Upper lobe of left lung (tissue), 6 donors: ENCODE results near the gene DTNB. TPM values are rescaled to one million over a fixed set of nuclear protein-coding genes. Genes with fewer than 3 reads are reported as not detected.
"Not testable (repeated sequence)": the region's sequence is repeated elsewhere in the genome, so short reads cannot be mapped to it uniquely, and the experiment has no call there.

ENCODE experiments used
- ATAC-seq, 2 donors: fragments of 200-7000 bp; cut with Tn5 transposase; one replicate each; pipeline ENCODE4 v1.9.1; 2022; ENCODE audit warnings: mild to moderate bottlenecking in 2 of 2, moderate library complexity in 2 of 2; ENCODE audit not compliant: low FRiP score in 2 of 2
- DNase-seq, 2 donors: peaks; one replicate each; pipeline ENCODE4 v3.0.0-alpha.2; 2019 to 2020
- H3K27ac ChIP-seq, 4 donors: fragments of 200-600 bp; sonication (generic); one replicate each; pipeline ENCODE4 v1.5.1; 2016 to 2019
- H3K27me3 ChIP-seq, 4 donors: fragments of 200-600 bp; sonication (generic); one replicate each; pipeline ENCODE4 v1.5.1; 2017 to 2019
- H3K36me3 ChIP-seq, 4 donors: fragments of 200-600 bp; sonication (generic); one replicate each; pipeline ENCODE4 v1.5.1; 2016 to 2019
- H3K4me1 ChIP-seq, 4 donors: fragments of 200-600 bp; sonication (generic); one replicate each; pipeline ENCODE4 v1.5.1; 2018 to 2019
- H3K4me3 ChIP-seq, 4 donors: fragments of 200-600 bp; sonication (generic); one replicate each; pipeline ENCODE4 v1.5.1; 2017 to 2019; ENCODE audit warnings: mild to moderate bottlenecking in 2 of 4, moderate library complexity in 1 of 4
- H3K9me3 ChIP-seq, 4 donors: fragments of 200-600 bp; sonication (generic); one replicate each; pipeline ENCODE4 v1.5.1; 2018 to 2019
- EP300 ChIP-seq, 4 donors: sonication (generic); formaldehyde crosslinking; IDR thresholded peaks; one replicate each; pipeline ENCODE4 v1.5.1; 2017; ENCODE audit warnings: antibody characterized with exemption in 4 of 4, control low read depth in 2 of 4
- POLR2A ChIP-seq, 4 donors: fragments of 450-650 bp; IDR thresholded peaks; one replicate each; pipeline ENCODE4 v1.5.1; 2016 to 2017; ENCODE audit warnings: antibody characterized with exemption in 4 of 4, mild to moderate bottlenecking in 2 of 4
- POLR2AphosphoS5 ChIP-seq, 2 donors: sonication (generic); formaldehyde crosslinking; IDR thresholded peaks; one replicate each; pipeline ENCODE4 v1.5.1; 2017; ENCODE audit warnings: antibody characterized with exemption in 2 of 2
- WGBS, 2 donors: methylation state at CpG; one replicate each; pipeline ENCODE4 v1.1.5; 2017 to 2018; 5-methylcytosine and 5-hydroxymethylcytosine counted together
- total RNA-seq, 6 donors: library from RNA; depleted of rRNA in 4 of 6; stranded (reverse); fragments of >200 nt in 4 of 6; gene quantifications; one replicate each; pipeline versions ENCODE4 v1.1.0 to v1.2.1, GENCODE V29; 2016 to 2021
- TF ChIP-seq, protein P1 (sequence below), 6 experiments: fragments of 450-650 bp in 4 of 6; fragments of 200-600 bp in 2 of 6; sonication (generic) in 2 of 6; IDR thresholded peaks; one replicate each; pipeline ENCODE4 v1.5.1; 2016 to 2019; ENCODE audit warnings: antibody characterized with exemption in 6 of 6
- donor health status: DM: no; HTN: no; CAD: no; lungs with moderate emphysema.
- donor health status: DM: no; HTN: yes; CAD: no; lungs with severe emphysema.

DTNB gene
- total RNA-seq, 6 donors from 2014 or later: 19.3 to 59.7 (median 25.6) TPM

DNA sequence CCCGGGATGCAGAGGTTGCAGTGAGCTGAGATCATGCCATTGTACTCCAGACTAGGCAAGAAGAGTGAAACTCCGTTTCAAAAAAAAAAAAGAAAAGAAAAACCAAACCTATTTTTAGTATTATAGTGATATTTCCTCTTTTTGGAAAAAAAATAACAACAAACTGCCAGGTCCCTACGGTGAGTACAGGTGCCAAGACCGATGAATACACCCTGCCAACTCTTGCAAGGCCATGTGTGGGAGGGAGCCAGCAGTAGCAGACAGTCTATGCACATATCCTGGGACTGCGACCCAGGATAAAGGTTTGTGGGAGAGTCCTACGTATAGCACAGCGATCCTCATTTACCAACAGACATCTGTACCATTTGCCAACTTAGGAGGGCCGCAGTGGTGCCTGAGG, 262.1 kb downstream of the DTNB start:
- Histone ChIP-seq H3K4me1 (no peaks in the 10 kb centered on the region), H3K4me3 (no peak overlapping the region), H3K27ac (no peak overlapping the region), H3K9me3 (no peaks in the 10 kb centered on the region), H3K36me3 (no peaks in the 10 kb centered on the region), H3K27me3 (no peaks in the 10 kb centered on the region)
- TF ChIP-seq, protein P1, sequence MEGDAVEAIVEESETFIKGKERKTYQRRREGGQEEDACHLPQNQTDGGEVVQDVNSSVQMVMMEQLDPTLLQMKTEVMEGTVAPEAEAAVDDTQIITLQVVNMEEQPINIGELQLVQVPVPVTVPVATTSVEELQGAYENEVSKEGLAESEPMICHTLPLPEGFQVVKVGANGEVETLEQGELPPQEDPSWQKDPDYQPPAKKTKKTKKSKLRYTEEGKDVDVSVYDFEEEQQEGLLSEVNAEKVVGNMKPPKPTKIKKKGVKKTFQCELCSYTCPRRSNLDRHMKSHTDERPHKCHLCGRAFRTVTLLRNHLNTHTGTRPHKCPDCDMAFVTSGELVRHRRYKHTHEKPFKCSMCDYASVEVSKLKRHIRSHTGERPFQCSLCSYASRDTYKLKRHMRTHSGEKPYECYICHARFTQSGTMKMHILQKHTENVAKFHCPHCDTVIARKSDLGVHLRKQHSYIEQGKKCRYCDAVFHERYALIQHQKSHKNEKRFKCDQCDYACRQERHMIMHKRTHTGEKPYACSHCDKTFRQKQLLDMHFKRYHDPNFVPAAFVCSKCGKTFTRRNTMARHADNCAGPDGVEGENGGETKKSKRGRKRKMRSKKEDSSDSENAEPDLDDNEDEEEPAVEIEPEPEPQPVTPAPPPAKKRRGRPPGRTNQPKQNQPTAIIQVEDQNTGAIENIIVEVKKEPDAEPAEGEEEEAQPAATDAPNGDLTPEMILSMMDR (IDR thresholded peaks at IDR 0.05): no peak
- TF ChIP-seq POLR2AphosphoS5 (IDR thresholded peaks at IDR 0.05) (no peak), POLR2A (IDR thresholded peaks at IDR 0.05) (no peak), EP300 (IDR thresholded peaks at IDR 0.05) (no peak)
- 78 to 84% methylated on average over 8 of the region's 8 CpGs for WGBS, 2 donors
- no peak for DNase-seq
- no peak for ATAC-seq

DNA sequence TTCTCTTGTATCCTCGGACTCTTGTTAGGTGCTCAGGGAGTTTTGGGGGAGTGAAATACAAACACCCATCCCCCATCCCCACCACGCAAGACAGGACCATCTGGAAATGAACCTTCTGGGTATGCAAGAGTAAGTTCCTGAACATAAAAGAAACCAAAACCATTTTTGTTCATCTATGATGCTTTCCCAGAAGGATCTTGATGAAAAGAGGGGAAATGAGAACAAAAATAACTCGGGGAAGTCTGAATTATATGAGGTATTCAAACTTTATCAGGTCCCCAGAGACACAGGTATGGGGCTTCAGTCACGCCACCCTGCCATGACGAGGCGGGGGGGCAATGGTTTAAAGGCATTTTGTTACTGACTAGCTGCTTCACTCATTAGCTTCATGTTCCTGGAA, 263.0 kb downstream of the DTNB start:
- H3K36me3 ChIP-seq: no peaks in the 10 kb centered on the region
- no peaks in the 10 kb centered on the region for H3K9me3 ChIP-seq
- H3K4me1 ChIP-seq: no peaks in the 10 kb centered on the region
- H3K4me3 ChIP-seq: no peak overlapping the region
- ATAC-seq (no peak), DNase-seq (no peak)
- TF ChIP-seq POLR2AphosphoS5 (IDR thresholded peaks at IDR 0.05) (no peak), POLR2A (IDR thresholded peaks at IDR 0.05) (no peak), EP300 (IDR thresholded peaks at IDR 0.05) (no peak)
- TF ChIP-seq, protein P1 (IDR thresholded peaks at IDR 0.05): no peak
- no peaks in the 10 kb centered on the region for H3K27me3 ChIP-seq
- 81 to 82% methylated on average over 6 of the region's 6 CpGs for WGBS, 2 donors
- no peak overlapping the region for H3K27ac ChIP-seq

- H3K27ac ChIP-seq: no peak overlapping the region
- WGBS, 2 donors: 64 to 75% methylated on average over 3 of the region's 3 CpGs
- no peak for TF ChIP-seq EP300 (IDR thresholded peaks at IDR 0.05)
- TF ChIP-seq, protein P1 (IDR thresholded peaks at IDR 0.05): no peak
- no peak for TF ChIP-seq POLR2A (IDR thresholded peaks at IDR 0.05)
- no peak for TF ChIP-seq POLR2AphosphoS5 (IDR thresholded peaks at IDR 0.05)
- ATAC-seq: no peak
- DNase-seq: no peak
- no peak overlapping the region for H3K4me3 ChIP-seq
- H3K36me3 ChIP-seq: no peaks in the 10 kb centered on the region
- H3K4me1 ChIP-seq: no peaks in the 10 kb centered on the region
- no peaks in the 10 kb centered on the region for H3K9me3 ChIP-seq
- H3K27me3 ChIP-seq: no peaks in the 10 kb centered on the region
Measured at GRCh38 chr2:25409468-25409867, 263.9 kb downstream of the DTNB start.

DNA sequence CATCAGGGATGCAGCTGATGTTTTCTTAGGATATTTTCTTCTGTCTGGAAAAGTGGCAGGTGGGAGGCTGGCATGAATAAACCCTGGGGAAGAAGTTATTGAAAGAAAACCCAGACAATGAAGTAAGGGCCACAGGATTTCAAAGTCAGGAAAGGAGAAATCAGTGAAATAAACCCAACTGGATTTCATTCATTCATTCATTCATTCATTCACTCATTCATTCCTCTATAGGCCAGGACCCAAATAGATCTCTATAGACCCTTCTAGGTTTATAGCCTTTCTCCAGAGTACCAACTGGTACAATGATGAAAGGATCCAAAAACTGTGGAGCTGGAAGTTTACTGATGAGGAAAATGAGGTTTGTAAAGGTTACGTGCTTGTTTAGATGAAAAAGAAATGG, 264.3 kb downstream of the DTNB start:
- no peak for TF ChIP-seq POLR2A (IDR thresholded peaks at IDR 0.05)
- TF ChIP-seq POLR2AphosphoS5 (IDR thresholded peaks at IDR 0.05): no peak
- TF ChIP-seq, protein P1 (IDR thresholded peaks at IDR 0.05): no peak
- no peak for TF ChIP-seq EP300 (IDR thresholded peaks at IDR 0.05)
- Histone ChIP-seq H3K27ac (no peak overlapping the region), H3K36me3 (no peaks in the 10 kb centered on the region), H3K4me3 (no peak overlapping the region), H3K4me1 (no peaks in the 10 kb centered on the region), H3K9me3 (no peaks in the 10 kb centered on the region), H3K27me3 (no peaks in the 10 kb centered on the region)
- DNase-seq: no peak
- ATAC-seq: no peak
- WGBS, 2 donors: 94 to 96% methylated on average over 1 of the region's 1 CpG

DNA sequence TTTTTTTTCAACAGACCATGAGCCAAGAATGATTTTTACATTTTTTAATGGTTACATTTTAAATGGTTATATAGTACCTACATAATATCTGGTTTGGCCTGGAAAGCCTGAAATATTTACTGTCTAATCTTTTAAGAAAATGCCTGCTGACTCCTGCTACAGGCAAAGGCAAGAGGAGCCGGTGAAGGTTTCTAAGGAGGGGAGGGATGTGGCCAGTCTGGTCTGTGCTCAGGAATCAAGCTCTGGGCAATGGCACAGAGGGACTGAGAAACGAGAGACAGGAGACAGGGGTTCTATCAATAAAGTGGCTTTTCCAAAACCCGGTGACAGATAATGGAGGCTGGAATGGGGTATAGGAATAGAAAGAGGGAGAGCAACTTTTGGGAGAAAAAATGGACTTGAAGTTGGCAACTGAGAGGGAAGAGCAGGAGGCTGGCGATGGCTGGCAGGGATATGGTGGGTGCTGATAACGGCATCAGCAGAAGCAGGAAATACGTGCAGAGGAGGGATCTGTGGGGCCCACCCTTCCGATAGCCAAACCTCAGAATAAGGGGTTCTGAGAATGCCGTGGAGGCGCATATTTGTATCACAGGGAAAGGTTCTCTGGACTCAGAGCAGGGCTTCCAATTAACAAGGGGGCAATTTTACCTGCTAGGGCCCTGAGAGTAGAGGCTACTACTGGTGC, 267.6 kb downstream of the DTNB start:
- Histone ChIP-seq H3K36me3 (no peaks in the 10 kb centered on the region), H3K9me3 (no peaks in the 10 kb centered on the region), H3K4me3 (no peak overlapping the region), H3K4me1 (no peaks in the 10 kb centered on the region), H3K27ac (no peak overlapping the region), H3K27me3 (no peaks in the 10 kb centered on the region)
- WGBS, 2 donors: 77 to 89% methylated on average over 9 of the region's 9 CpGs
- DNase-seq (no peak), ATAC-seq (no peak)
- TF ChIP-seq, protein P1 (IDR thresholded peaks at IDR 0.05): no peak
- no peak for TF ChIP-seq POLR2AphosphoS5 (IDR thresholded peaks at IDR 0.05)
- TF ChIP-seq POLR2A (IDR thresholded peaks at IDR 0.05): no peak
- no peak for TF ChIP-seq EP300 (IDR thresholded peaks at IDR 0.05)

DNA sequence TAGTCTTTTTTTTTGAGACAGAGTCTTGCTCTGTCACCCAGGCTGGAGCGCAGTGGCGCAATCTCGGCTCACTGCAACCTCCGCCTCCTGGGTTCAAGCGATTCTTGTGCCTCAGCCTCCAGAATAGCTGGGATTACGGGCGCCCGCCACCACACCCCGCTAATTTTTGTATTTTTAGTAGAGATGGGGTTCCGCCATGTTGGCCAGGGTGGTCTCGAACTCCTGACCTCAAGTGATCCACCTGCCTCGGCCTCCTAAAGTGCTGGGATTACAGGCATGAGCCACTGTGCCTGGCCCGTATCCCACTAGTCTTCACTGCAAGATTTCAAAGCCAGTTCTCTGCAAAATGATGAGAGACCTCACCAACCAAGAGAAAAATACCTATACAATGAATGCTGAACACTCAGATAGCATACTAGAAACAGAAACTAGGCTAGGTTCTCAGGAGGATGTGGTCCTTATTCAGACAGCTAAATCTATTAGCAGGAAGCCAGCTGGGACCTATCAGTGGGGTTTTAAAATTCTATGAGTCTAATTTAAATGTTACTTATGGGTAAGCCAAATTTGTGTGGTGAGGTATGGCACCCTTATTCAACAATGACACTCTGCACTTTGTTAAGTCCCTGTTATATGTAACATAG, 270.1 kb downstream of the DTNB start:
- H3K27ac ChIP-seq: not testable (repeated sequence)
- 92 to 96% methylated on average over 13 of the region's 13 CpGs for WGBS, 2 donors

More for the DNA sequence above, 270.1 kb downstream of the DTNB start:
- H3K36me3 ChIP-seq, H3K27me3 ChIP-seq, H3K4me1 ChIP-seq, H3K4me3 ChIP-seq, ATAC-seq, H3K9me3 ChIP-seq, DNase-seq: not testable (repeated sequence)
